ENCODE data around the gene SIRPD. TPM values are rescaled to one million over a fixed set of nuclear protein-coding genes. Genes with fewer than 3 reads are reported as not detected.
A peak's percentile ranks its signal among the peaks of the same experiment; 100 is the strongest.

Gene SIRPD
- polyA plus RNA-seq, 1 donor (not counting 4 experiments of a cell fraction or from before 2014, with no cell fraction given), result not detected

GRCh38 chr20:1528811-1529210 lies 28.7 kb downstream of the SIRPD start:
- Histone ChIP-seq H3K9me1 (ENCODE audit: control insufficient read depth, extremely low read depth, insufficient read depth, low read length) (no peaks in the 10 kb centered on the region), H4K20me1 (ENCODE audit: control insufficient read depth, extremely low read depth, insufficient read depth, low read length) (no peaks in the 10 kb centered on the region), H3K4me3 (ENCODE audit: control insufficient read depth in 2 of 3, extremely low read depth in 1 of 3, insufficient read depth in 2 of 3, low read depth in 1 of 3, low read length in 3 of 3) (no peak overlapping the region), H3K36me3 (ENCODE audit: control insufficient read depth in 2 of 2, extremely low read depth in 1 of 2, insufficient read depth in 2 of 2, low read length in 2 of 2) (no peaks in the 10 kb centered on the region), H2AFZ (ENCODE audit: control insufficient read depth, low read length) (no peak overlapping the region), H3K9me3 (ENCODE audit: control insufficient read depth, low read depth, low read length) (no peaks in the 10 kb centered on the region), H3K4me2 (ENCODE audit: control insufficient read depth, extremely low read depth, insufficient read depth, low read depth, low read length) (no peak overlapping the region), H3K27ac (ENCODE audit: control insufficient read depth, insufficient read depth, low read length) (no peak overlapping the region), H3K27me3 (ENCODE audit: control insufficient read depth, extremely low read depth, insufficient read depth, low read length) (no peaks in the 10 kb centered on the region), H3K9ac (ENCODE audit: control insufficient read depth, extremely low read depth, insufficient read depth, low read length) (no peak overlapping the region), H3K79me2 (ENCODE audit: control insufficient read depth, insufficient read depth, low read length) (no peaks in the 10 kb centered on the region), H3K4me1 (ENCODE audit: control insufficient read depth, extremely low read depth, insufficient read depth, low read length) (peaks cover 4% of the 10 kb centered on the region)
- DNase-seq (ENCODE audit: low read depth, low spot score) (no peak), FAIRE-seq (peak; percentile 74)
- TF ChIP-seq EZH2 (IDR thresholded peaks at IDR 0.05; ENCODE audit: low read length) (no peak), CTCF (optimal IDR thresholded peaks at IDR 0.05 in 1 of 3, IDR thresholded peaks at IDR 0.05 in 1 of 3, conservative IDR thresholded peaks at IDR 0.05 in 1 of 3; ENCODE audit: extremely low read depth in 1 of 3, insufficient read depth in 2 of 3, low read length in 3 of 3) (no peak)
- dilution Hi-C loops (cut with MboI; ENCODE audit: extremely low pct_ligation_motif_present, low sequenced_read_pairs), result no loop called here

DNA sequence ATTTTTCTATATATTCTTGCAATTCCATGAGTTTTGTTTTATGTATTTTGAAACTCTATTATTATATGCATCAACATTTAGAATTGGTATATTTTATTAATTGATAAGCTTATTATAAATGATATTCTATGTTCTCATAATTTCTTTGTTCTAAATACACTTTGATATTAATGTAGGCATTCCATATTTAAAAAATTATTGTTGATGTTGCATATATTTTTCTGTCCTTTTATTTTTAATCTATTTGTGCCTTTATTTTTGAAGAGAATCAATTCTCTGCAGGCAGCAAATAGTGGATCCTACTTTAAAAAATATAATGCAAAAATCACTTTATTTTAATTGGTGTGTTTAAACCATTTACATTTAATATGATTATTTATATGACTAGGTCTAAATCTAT lies 29.6 kb downstream of the SIRPD start:
- Histone ChIP-seq H3K4me2 (ENCODE audit: control insufficient read depth, extremely low read depth, insufficient read depth, low read depth, low read length) (no peak overlapping the region), H3K79me2 (ENCODE audit: control insufficient read depth, insufficient read depth, low read length) (no peaks in the 10 kb centered on the region), H2AFZ (ENCODE audit: control insufficient read depth, low read length) (no peak overlapping the region), H3K9me1 (ENCODE audit: control insufficient read depth, extremely low read depth, insufficient read depth, low read length) (no peaks in the 10 kb centered on the region), H3K27me3 (ENCODE audit: control insufficient read depth, extremely low read depth, insufficient read depth, low read length) (no peaks in the 10 kb centered on the region), H3K9ac (ENCODE audit: control insufficient read depth, extremely low read depth, insufficient read depth, low read length) (no peak overlapping the region), H3K27ac (ENCODE audit: control insufficient read depth, insufficient read depth, low read length) (no peak overlapping the region), H3K4me3 (ENCODE audit: control insufficient read depth in 2 of 3, extremely low read depth in 1 of 3, insufficient read depth in 2 of 3, low read depth in 1 of 3, low read length in 3 of 3) (no peak overlapping the region), H3K36me3 (ENCODE audit: control insufficient read depth in 2 of 2, extremely low read depth in 1 of 2, insufficient read depth in 2 of 2, low read length in 2 of 2) (no peaks in the 10 kb centered on the region), H3K4me1 (ENCODE audit: control insufficient read depth, extremely low read depth, insufficient read depth, low read length) (peaks cover 4% of the 10 kb centered on the region), H3K9me3 (ENCODE audit: control insufficient read depth, low read depth, low read length) (no peaks in the 10 kb centered on the region), H4K20me1 (ENCODE audit: control insufficient read depth, extremely low read depth, insufficient read depth, low read length) (no peaks in the 10 kb centered on the region)
- TF ChIP-seq EZH2 (IDR thresholded peaks at IDR 0.05; ENCODE audit: low read length), result no peak
- TF ChIP-seq CTCF (optimal IDR thresholded peaks at IDR 0.05 in 1 of 3, IDR thresholded peaks at IDR 0.05 in 1 of 3, conservative IDR thresholded peaks at IDR 0.05 in 1 of 3; ENCODE audit: extremely low read depth in 1 of 3, insufficient read depth in 2 of 3, low read length in 3 of 3), result no peak
- DNase-seq (ENCODE audit: low read depth, low spot score) (no peak), FAIRE-seq (no peak)
- dilution Hi-C loops (cut with MboI; ENCODE audit: extremely low pct_ligation_motif_present, low sequenced_read_pairs), result no loop called here
